Neural cell (in vitro differentiated cells): ENCODE data around the gene ODAD4. TPM values are rescaled to one million over a fixed set of nuclear protein-coding genes. Genes with fewer than 3 reads are reported as not detected.

ENCODE experiments used
- H2AFZ ChIP-seq: fragments of 200-600, 300-800 bp; sonication (generic), shearing (Covaris generic); 2 replicates; pipeline ENCODE4 v1.6.0; 2014; ENCODE audit warnings: low read depth, mild to moderate bottlenecking, antibody characterized with exemption, low read length, moderate library complexity
- H3F3A ChIP-seq: fragments of 200-600 bp; shearing (Covaris generic); 2 replicates; pipeline ENCODE4 v1.6.1; 2016; ENCODE audit warnings: mild to moderate bottlenecking, moderate library complexity, mixed read lengths, antibody characterized with exemption, low read length; ENCODE audit not compliant: insufficient read depth, poor library complexity, severe bottlenecking
- H3K27ac ChIP-seq: fragments of 200-600, 300-800 bp; sonication (generic), shearing (Covaris generic); 2 replicates; pipeline ENCODE4 v1.5.1; 2014; ENCODE audit warnings: mild to moderate bottlenecking, low read length, moderate library complexity
- H3K27me3 ChIP-seq: fragments of 300-800, 200-600 bp; sonication (generic), shearing (Covaris generic); 2 replicates; pipeline ENCODE4 v1.6.0; 2014; ENCODE audit warnings: mild to moderate bottlenecking, low read depth, low read length, moderate library complexity; ENCODE audit not compliant: insufficient read depth
- H3K36me3 ChIP-seq: fragments of 300-800, 200-600 bp; sonication (generic), shearing (Covaris generic); 2 replicates; pipeline ENCODE4 v1.5.1; 2014; ENCODE audit warnings: mild to moderate bottlenecking, antibody characterized with exemption, low read length, moderate library complexity; ENCODE audit not compliant: insufficient read depth
- H3K4me2 ChIP-seq: fragments of 300-800, 200-600 bp; sonication (generic), shearing (Covaris generic); 2 replicates; pipeline ENCODE4 v1.6.0; 2014; ENCODE audit warnings: mild to moderate bottlenecking, low read length
- H3K4me3 ChIP-seq: fragments of 300-800, 200-600 bp; sonication (generic), shearing (Covaris generic); 2 replicates; pipeline ENCODE4 v1.5.1; 2014; ENCODE audit warnings: mild to moderate bottlenecking, low read length, moderate library complexity
- H3K79me2 ChIP-seq: fragments of 200-600 bp; shearing (Covaris generic); replicated peaks from 2 replicates; pipeline ENCODE4 v1.6.0; 2014; ENCODE audit warnings: mild to moderate bottlenecking, low read length, moderate library complexity; ENCODE audit not compliant: insufficient read depth
- H3K9ac ChIP-seq: fragments of 300-800, 200-600 bp; sonication (generic), shearing (Covaris generic); 2 replicates; pipeline ENCODE4 v1.6.1; 2016; ENCODE audit warnings: mild to moderate bottlenecking, low read length, mixed read lengths
- H3K9me2 ChIP-seq: fragments of 200-600 bp; shearing (Covaris generic); 2 replicates; pipeline ENCODE4 v1.6.1; 2016; ENCODE audit warnings: mild to moderate bottlenecking, low read length, mixed read lengths; ENCODE audit not compliant: insufficient read depth
- H3K9me3 ChIP-seq: fragments of 200-600, 300-800 bp; sonication (generic), shearing (Covaris generic); 2 replicates; pipeline ENCODE4 v1.6.1; 2016; ENCODE audit warnings: mild to moderate bottlenecking, mixed run types, low read length, moderate library complexity, mixed read lengths
- H4K20me1 ChIP-seq: fragments of 200-600 bp; shearing (Covaris generic); 2 replicates; pipeline ENCODE4 v1.6.1; 2016; ENCODE audit warnings: mild to moderate bottlenecking, mixed run types; ENCODE audit not compliant: insufficient read depth
- CTCF ChIP-seq: fragments of 450-650 bp; IDR thresholded peaks from 2 replicates; pipeline ENCODE4 v1.5.1; 2014; ENCODE audit warnings: antibody characterized with exemption, mild to moderate bottlenecking, moderate library complexity; ENCODE audit not compliant: poor library complexity, severe bottlenecking
- EP300 ChIP-seq: fragments of 450-650 bp; conservative IDR thresholded peaks from 2 replicates; pipeline ENCODE4 v1.6.1; 2014; ENCODE audit warnings: antibody characterized with exemption, mild to moderate bottlenecking, moderate library complexity; ENCODE audit not compliant: poor library complexity, severe bottlenecking
- EZH2 ChIP-seq: fragments of 200-600, 300-800 bp; shearing (Covaris generic), sonication (generic); IDR thresholded peaks from 2 replicates; pipeline ENCODE4 v1.6.1; 2014; ENCODE audit warnings: antibody characterized with exemption, low read length, borderline replicate concordance, mild to moderate bottlenecking; ENCODE audit not compliant: insufficient read depth, poor library complexity, severe bottlenecking
- MXI1 ChIP-seq: fragments of 450-650 bp; conservative IDR thresholded peaks from 2 replicates; pipeline ENCODE4 v1.6.1; 2014; ENCODE audit warnings: antibody characterized with exemption, mild to moderate bottlenecking; ENCODE audit not compliant: poor library complexity, severe bottlenecking
- POLR2AphosphoS5 ChIP-seq: IDR thresholded peaks from 2 replicates; pipeline ENCODE4 v1.6.1; 2012
- RAD21 ChIP-seq: fragments of 450-650 bp; conservative IDR thresholded peaks from 2 replicates; pipeline ENCODE4 v1.6.1; 2014; ENCODE audit warnings: antibody characterized with exemption, mild to moderate bottlenecking, moderate library complexity
- REST ChIP-seq: IDR thresholded peaks from 2 replicates; pipeline ENCODE4 v1.6.1; 2012; ENCODE audit warnings: borderline replicate concordance
- SMC3 ChIP-seq: fragments of 450-650 bp; conservative IDR thresholded peaks from 2 replicates; pipeline ENCODE4 v1.6.1; 2014; ENCODE audit warnings: antibody characterized with exemption, mild to moderate bottlenecking, moderate library complexity; ENCODE audit not compliant: poor library complexity
- TAF1 ChIP-seq: IDR thresholded peaks from 2 replicates; pipeline ENCODE4 v1.6.1; 2012; ENCODE audit warnings: low read depth
- polyA plus RNA-seq: library from polyadenylated mRNA; depleted of rRNA; stranded (reverse); fragments of >200 nt; gene quantifications from 2 replicates; pipeline ENCODE4 v1.2.3, GENCODE V29; 2014

The ODAD4 gene
- polyA plus RNA-seq, 1 donor from 2014 or later: 5.7 TPM

GRCh38 chr17:41970901-41971331, 40.5 kb downstream of the ODAD4 start:
- no peak overlapping the region for H3K27ac ChIP-seq

GRCh38 chr17:41971721-41972523, 41.5 kb downstream of the ODAD4 start:
- Histone ChIP-seq H3K9me3 (no peaks in the 10 kb centered on the region), H3K9me2 (no peaks in the 10 kb centered on the region), H3K79me2 (peaks cover 18% of the 10 kb centered on the region), H3K4me3 (no peak overlapping the region), H3K27ac (no peak overlapping the region), H3K36me3 (peaks cover 6% of the 10 kb centered on the region), H3F3A (no peaks in the 10 kb centered on the region), H3K4me2 (no peak overlapping the region), H3K27me3 (no peaks in the 10 kb centered on the region), H4K20me1 (no peaks in the 10 kb centered on the region), H3K9ac (no peak overlapping the region), H2AFZ (no peak overlapping the region)
- TF ChIP-seq RAD21: no peak
- no peak for TF ChIP-seq CTCF
- TF ChIP-seq EZH2: no peak
- no peak for TF ChIP-seq POLR2AphosphoS5
- no peak for TF ChIP-seq EP300
- TF ChIP-seq MXI1: no peak
- TF ChIP-seq REST: no peak
- no peak for TF ChIP-seq TAF1
- no peak for TF ChIP-seq SMC3

More at GRCh38 chr17:41970901-41971331, 40.5 kb downstream of the ODAD4 start:
- Histone ChIP-seq H3F3A (no peaks in the 10 kb centered on the region), H3K4me2 (no peak overlapping the region), H4K20me1 (no peaks in the 10 kb centered on the region), H3K4me3 (no peak overlapping the region), H3K9me3 (no peaks in the 10 kb centered on the region), H3K79me2 (peaks cover 18% of the 10 kb centered on the region), H3K9me2 (no peaks in the 10 kb centered on the region), H3K27me3 (no peaks in the 10 kb centered on the region), H3K36me3 (peaks cover 5% of the 10 kb centered on the region), H3K9ac (no peak overlapping the region), H2AFZ (no peak overlapping the region)
- no peak for TF ChIP-seq MXI1
- no peak for TF ChIP-seq POLR2AphosphoS5
- no peak for TF ChIP-seq EZH2
- no peak for TF ChIP-seq REST
- no peak for TF ChIP-seq TAF1
